Endothelial cell (in vitro differentiated cells): ENCODE measurements around the gene NETO2. TPM values are rescaled to one million over a fixed set of nuclear protein-coding genes. Genes with fewer than 3 reads are reported as not detected.

Source experiments
- DNase-seq: peaks from one replicate; pipeline ENCODE4 v3.0.0; 2021; ENCODE audit warnings: low spot score
- H3K27ac Mint-ChIP-seq: one replicate; pipeline ENCODE4 v1.8.0; 2021; ENCODE audit warnings: mixed read lengths, inconsistent platforms; ENCODE audit not compliant: unreplicated experiment
- H3K27me3 Mint-ChIP-seq: one replicate; pipeline ENCODE4 v1.8.0; 2021; ENCODE audit warnings: mild to moderate bottlenecking, moderate library complexity, mixed read lengths, inconsistent platforms; ENCODE audit not compliant: unreplicated experiment
- H3K36me3 Mint-ChIP-seq: one replicate; pipeline ENCODE4 v1.8.0; 2021; ENCODE audit warnings: mild to moderate bottlenecking, low read depth, mixed read lengths, inconsistent platforms; ENCODE audit not compliant: unreplicated experiment
- H3K4me1 Mint-ChIP-seq: one replicate; pipeline ENCODE4 v1.8.0; 2021; ENCODE audit warnings: mild to moderate bottlenecking, mixed read lengths, inconsistent platforms; ENCODE audit not compliant: unreplicated experiment
- H3K4me3 Mint-ChIP-seq: one replicate; pipeline ENCODE4 v1.8.0; 2021; ENCODE audit warnings: mild to moderate bottlenecking, mixed read lengths, inconsistent platforms; ENCODE audit not compliant: unreplicated experiment
- H3K9me3 Mint-ChIP-seq: one replicate; pipeline ENCODE4 v1.8.0; 2021; ENCODE audit warnings: mixed read lengths, inconsistent platforms; ENCODE audit not compliant: unreplicated experiment
- CTCF ChIP-seq: fragments of 200-600 bp; sonication (generic); IDR thresholded peaks from one replicate; pipeline ENCODE4 v1.5.0; 2021; ENCODE audit warnings: antibody characterized with exemption; ENCODE audit not compliant: unreplicated experiment
- total RNA-seq: library from RNA; stranded (reverse); fragmentation: NEBNext Ultra II Directional; extraction: Animal tissue kit (Norgen Biotek cat#: 25700); gene quantifications from one replicate; pipeline ENCODE4 v1.2.1, GENCODE V29; 2021; ENCODE audit not compliant: unreplicated experiment

Gene NETO2
- total RNA-seq, 1 donor from 2014 or later = 20.0 TPM

GRCh38 chr16:47082099-47082865 lies 61.5 kb downstream of the NETO2 start:
- Mint-ChIP-seq H3K27me3 (no peaks in the 10 kb centered on the region), H3K4me1 (no peaks in the 10 kb centered on the region), H3K4me3 (no peak overlapping the region), H3K36me3 (no peaks in the 10 kb centered on the region), H3K27ac (no peak overlapping the region), H3K9me3 (no peaks in the 10 kb centered on the region)
- no peak for DNase-seq
- no peak for TF ChIP-seq CTCF

GRCh38 chr16:47081115-47081514 lies 62.6 kb downstream of the NETO2 start:
- DNase-seq = no peak
- no peak overlapping the region for H3K4me3 Mint-ChIP-seq
- H3K9me3 Mint-ChIP-seq = no peaks in the 10 kb centered on the region
- H3K36me3 Mint-ChIP-seq = no peaks in the 10 kb centered on the region
- H3K27ac Mint-ChIP-seq = no peak overlapping the region
- no peak for TF ChIP-seq CTCF
- no peaks in the 10 kb centered on the region for H3K27me3 Mint-ChIP-seq
- no peaks in the 10 kb centered on the region for H3K4me1 Mint-ChIP-seq

GRCh38 chr16:47079860-47080259 lies 63.9 kb downstream of the NETO2 start:
- Mint-ChIP-seq H3K27me3 (no peaks in the 10 kb centered on the region), H3K36me3 (no peaks in the 10 kb centered on the region), H3K4me1 (no peaks in the 10 kb centered on the region), H3K9me3 (no peaks in the 10 kb centered on the region), H3K27ac (no peak overlapping the region), H3K4me3 (no peak overlapping the region)
- TF ChIP-seq CTCF = no peak
- no peak for DNase-seq

DNA sequence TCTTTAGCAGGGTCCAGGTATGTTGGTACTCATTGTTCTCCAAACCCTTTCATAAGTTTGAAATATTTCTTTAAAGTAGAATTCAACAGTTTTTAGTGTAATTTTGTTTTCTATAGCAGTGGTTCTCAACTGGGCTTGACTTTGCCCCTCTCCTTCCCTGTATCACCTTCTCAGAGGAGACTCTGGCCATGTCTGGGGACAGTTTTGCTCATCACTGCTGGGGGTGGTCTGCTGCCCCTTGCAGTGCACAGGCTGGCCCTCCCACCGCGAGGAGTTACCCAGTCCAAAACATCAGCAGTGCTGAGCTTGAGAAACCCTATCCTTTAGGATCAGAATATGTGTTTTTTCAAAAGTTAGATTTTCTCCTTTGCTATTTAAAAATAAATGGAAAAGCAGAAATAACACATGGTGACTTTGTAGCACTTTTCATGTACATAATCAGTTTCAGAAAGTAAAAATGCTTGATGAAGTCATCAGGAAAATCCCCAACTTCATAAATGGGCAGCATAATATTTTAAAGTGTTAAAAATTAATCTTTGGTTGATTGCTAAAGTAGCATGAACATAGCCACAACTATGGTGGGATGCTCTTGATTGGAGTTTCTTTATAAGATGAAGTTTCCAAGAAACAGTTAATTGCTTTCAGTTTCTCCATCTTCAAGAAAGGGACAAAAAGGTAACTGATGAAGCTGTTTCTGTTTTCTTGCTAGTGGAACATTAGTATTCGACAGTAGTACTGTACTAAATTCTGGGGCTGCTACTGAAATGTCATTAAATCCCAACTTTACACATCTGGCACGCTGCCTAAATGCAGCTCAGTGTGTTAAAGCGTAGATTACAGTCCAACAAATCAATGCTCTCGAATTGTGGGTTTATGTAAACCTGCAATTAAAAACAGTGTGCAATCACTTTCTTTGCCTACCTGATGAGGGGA lies 70.3 kb downstream of the NETO2 start:
- no peaks in the 10 kb centered on the region for H3K9me3 Mint-ChIP-seq
- DNase-seq = no peak
- H3K4me3 Mint-ChIP-seq = no peak overlapping the region
- H3K36me3 Mint-ChIP-seq = no peaks in the 10 kb centered on the region
- no peaks in the 10 kb centered on the region for H3K27me3 Mint-ChIP-seq
- no peak overlapping the region for H3K27ac Mint-ChIP-seq
- TF ChIP-seq CTCF = no peak
- no peaks in the 10 kb centered on the region for H3K4me1 Mint-ChIP-seq
